Measurements from ENCODE around the gene HDHD5.

DNA sequence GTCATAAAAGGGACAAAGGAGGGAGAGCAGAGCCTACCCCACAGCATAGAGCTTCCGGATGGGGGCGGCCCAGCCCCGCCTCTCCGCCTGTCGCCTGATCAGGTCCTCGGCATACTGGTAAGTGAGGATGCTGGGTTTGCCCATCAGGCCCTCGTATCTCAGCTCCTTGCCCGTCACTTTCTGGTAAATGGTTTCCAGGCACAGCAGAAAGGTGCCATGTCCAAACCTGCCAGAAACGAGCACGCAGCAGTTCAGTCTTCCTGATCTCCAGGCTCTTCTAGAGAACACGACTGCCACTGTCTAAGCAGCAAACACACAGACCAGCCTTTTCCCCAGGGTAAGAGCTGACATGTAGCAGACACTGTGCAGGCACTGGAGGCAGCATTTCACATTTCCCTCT is 20.6 kb downstream of the HDHD5 start:
- TF ChIP-seq POU2F2 (IDR thresholded peaks at IDR 0.05; ENCODE audit: low read depth, low read length), result no peak
- TF ChIP-seq PAX5 (IDR thresholded peaks at IDR 0.05; ENCODE audit: insufficient read depth, low read length, severe bottlenecking), result no peak
- TF ChIP-seq POLR2AphosphoS5 (IDR thresholded peaks at IDR 0.05; ENCODE audit: low read depth, low read length), result no peak
